NCI-H460 (cell line): Measurements from ENCODE around the gene TSPAN13. TPM values are rescaled to one million over a fixed set of nuclear protein-coding genes. Genes with fewer than 3 reads are reported as not detected.

Source experiments
- DNase-seq: peaks from one replicate; pipeline ENCODE4 v3.0.0-alpha.2; 2016; ENCODE audit warnings: low read depth; ENCODE audit errors: extremely low read depth
- total RNA-seq: library from RNA; depleted of rRNA; stranded (reverse); fragments of >200 nt; shearing (Covaris generic); gene quantifications from 2 replicates; pipeline ENCODE4 v1.2.3, GENCODE V29; 2014; rRNA removed

TSPAN13 gene
- total RNA-seq, 1 experiment from 2014 or later: 37.3 TPM

DNA sequence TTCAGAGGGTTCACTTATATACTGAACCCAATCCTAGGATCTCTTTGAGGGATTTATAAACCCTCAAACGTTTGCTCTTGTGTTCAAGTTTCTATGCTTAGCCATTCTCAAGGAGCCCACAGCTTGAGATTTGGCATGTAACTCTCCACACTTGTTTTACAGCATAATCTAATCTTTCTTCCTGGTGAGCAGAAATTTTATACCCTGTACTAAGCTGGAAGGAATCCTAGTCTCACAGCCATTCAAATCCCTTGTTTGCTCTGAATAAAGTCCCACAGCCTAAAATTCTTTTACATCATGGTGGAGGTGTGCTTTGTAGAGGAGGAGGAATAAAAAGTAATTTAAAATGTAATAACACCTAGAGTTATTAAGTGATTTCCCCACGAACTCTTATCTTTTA is 56.6 kb downstream of the TSPAN13 start:
- DNase-seq: no peak

DNA sequence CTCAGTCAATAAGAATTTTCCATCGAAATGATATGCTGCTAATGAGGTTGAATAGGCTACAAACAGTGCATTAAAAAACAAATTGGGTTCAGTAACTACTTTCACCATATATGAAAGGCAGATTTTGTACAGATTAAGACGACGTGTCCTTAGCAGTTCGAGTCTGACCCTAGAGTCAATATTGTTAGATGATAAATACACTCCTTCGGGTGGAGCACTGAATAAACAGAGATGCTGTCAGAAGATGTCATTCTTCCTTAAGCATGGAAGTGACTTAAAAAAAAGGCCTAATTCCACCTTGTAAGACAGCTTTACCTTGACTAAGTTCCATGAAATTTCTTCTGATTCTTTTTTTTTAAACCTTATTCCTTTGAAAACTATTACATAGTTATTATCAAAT is 57.0 kb downstream of the TSPAN13 start:
- DNase-seq: peak; percentile 54

DNA sequence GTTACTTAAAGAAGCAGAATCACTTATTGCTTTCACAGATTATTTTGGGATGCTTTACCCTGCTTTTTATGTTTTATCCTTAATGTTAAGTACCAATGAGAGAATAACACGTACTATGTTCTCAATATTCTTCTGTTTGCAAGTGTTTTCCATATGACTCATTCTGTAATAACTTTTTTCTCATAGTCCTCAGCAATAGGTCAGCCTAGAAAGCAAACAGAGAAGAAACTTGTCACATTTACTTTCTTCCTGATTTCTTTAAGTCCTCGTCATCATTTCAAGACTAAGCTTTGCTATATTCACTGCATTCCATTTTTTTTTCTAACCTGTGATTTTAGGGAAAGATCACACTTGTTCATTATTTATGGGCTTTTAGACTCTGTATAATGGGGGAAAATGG is 58.0 kb downstream of the TSPAN13 start:
- peak; percentile 83 for DNase-seq

DNA sequence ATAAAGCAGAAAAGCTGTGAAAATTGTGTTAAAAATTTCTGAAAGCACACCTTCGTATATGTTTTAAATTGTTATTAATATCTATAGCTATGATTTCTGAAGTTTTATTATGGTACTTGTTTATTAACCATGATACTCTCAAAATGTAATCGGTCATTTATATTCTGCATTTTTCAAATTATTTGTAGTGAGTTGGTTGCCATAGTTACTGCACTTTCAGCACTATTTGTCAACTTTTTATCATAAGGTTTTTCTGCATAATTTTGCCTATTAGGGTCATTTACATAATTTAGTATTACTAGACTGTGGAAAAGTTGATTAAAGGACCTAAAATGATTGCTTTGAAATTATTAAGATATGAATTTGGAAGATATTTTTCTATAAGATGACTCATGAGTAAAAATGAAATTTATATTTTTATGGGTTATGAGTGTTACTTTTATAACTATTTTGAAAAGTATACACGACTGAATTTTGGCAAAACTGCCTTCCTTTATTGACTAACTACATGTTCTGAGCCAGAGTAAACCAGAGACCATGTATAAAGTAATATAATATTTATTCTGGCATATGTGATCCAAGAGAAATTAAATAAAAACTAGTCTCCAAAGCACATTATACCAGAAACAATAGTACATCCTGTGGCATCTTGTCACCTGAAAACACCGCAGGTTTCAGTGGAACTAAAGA is 59.1 kb downstream of the TSPAN13 start:
- no peak for DNase-seq

DNA sequence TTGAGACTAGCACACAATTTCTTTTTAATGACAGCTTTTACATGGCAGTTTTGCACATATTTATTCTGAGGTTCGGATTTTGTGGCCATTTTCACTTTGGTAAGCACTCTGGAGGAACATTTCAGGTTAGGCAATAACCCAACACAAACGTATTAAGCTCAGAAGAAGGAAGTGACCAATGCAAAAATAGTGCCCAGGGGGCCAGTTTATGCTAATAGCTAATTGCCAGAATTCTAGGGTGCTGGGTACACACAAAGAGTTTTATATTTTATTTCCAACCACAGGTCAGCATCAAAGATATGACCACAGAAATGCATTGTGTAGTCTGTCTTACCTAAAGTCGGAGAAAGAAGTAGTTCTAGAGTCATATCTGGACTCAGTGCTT is 59.7 kb downstream of the TSPAN13 start:
- DNase-seq: no peak

DNA sequence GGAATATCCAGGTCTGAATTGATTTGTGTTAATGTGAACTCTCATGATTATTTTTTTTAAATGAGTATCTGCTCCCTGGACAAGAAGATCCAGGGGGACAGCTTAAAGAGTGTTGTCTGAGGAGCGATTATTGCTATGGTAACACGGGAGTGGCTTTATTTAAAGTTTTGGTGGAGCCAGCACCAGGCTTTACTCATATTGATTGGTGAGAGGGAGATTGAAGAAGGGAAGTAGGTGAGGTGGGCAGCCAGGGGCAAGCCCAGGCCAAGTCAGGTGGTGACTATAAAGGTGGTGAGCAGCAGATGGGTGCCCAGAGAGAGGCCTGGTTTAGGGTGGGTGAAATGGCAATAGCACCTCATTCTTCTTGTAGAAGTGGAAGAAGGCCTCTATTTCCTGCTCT is 61.4 kb downstream of the TSPAN13 start:
- DNase-seq: no peak

DNA sequence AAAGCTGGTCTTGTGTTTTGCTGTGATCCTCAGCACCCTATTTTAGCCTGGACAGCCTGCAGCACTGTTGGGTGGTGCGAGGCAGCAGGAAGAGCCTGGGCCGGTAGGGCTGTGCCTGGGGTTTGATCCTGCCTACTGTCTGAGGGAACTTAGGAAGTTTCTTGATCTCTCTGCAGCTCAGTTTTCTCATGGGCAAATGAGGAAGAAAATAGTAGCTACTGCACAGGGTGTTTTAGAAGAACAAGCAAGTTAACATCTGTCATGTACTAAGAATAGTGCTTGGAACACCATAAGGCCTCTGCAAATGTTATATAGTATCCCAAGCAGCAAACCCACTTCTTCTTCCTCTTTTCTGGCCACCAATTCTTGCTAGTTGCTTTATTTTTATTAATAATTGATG is 63.3 kb downstream of the TSPAN13 start:
- no peak for DNase-seq

DNA sequence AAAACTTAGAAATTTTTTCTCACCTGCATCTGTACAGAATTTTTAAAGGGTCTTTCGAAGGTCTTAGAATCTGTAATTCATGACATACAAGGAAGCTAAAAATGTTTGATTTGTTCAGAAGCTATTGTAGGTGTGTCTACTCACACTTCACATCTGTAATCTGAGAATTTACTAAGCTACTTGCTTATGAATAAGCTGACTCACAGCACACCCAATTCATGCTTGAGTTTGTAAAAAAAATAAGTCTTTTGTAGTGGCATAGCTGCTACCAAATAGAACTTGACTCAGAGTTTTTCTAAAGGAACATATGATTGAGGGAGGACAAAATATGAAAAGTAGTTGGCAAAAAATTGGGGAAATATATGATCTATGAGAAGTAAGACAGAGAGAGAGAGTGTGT is 64.0 kb downstream of the TSPAN13 start:
- peak; percentile 50 for DNase-seq

DNA sequence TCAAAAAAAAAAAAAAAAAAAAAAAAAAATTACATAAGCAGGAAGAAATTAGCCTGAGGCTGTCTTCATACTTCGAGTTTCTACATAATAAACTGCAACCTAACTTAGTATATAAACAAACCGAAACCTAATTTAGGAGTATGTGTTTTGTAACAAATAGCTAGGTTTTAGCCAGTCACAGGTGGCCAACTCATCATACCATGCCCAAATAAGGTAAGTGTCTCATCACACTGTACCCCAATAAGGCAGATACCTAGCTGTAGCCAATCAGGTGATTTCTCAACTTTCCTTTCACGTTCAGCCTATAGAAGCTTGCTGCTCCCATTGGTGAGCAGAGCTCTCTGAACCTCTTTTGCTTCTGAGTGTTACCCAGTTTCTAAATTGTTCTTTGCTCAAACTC is 65.2 kb downstream of the TSPAN13 start:
- no peak for DNase-seq

DNA sequence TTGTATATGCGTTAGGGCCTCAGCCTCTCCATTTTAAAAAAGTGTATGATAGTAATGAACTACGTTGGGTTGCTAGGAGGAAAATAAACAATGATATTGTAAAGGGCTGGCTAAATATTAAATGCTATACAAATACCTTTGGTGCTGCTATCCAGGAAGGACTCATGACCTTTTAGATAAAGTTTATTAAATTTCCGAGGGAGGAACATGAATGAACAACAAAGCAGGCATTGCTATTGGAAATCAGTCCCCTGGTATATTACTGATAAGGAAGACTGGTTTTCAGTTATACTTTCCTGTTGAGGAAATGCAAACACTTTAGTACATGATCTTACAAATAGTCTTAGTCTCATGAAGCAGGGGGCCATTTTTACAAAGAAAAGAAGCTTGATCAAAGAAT is 68.5 kb downstream of the TSPAN13 start:
- no peak for DNase-seq

DNA sequence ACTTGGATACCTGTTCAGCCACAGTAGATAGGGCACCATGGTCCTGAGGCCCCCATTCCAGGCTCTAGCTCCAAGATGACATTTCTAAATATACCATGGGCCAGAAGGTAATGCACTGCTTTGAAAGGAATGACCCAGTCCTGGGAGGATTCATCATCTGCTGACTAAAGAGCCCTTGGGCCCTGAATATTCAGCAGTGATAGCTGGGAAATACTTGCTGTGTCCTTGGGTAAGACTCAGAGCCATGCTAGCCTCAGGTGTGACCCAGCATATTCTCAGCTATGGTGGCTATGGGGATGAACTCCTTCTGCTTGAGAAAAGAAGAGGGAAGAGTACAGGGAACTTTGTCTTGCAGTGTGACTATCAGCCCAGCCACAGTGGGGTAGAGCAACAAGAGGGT is 72.5 kb downstream of the TSPAN13 start:
- no peak for DNase-seq

DNA sequence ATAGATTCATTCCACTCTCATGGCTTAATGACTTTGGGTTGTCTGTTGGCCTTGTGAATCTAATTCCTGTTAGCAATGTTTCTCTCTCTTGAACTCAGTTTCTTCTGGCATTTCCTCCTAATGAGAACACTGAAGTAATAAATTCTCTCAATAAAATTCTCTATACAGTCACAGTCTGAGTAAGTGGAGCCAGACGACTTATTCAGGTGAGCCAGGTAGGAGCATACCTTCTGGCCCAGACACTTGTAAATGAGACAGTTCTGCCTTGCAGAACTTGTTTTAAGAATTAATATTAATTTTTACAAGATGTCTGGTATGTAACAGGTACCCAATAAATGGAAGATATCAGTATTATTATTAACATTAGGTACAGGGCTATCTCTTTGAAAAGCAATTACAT is 79.8 kb downstream of the TSPAN13 start:
- DNase-seq: no peak

Other genes with a start within 250 kb of the TSPAN13 start
- not detected in 2 replicates for gene LRRC72, start 226.9 kb upstream of the TSPAN13 start, total RNA-seq
- 11.0 and 13.7 TPM in 2 replicates for gene ANKMY2, start 108.0 kb upstream of the TSPAN13 start, total RNA-seq
- 198 and 204 TPM in 2 replicates for gene BZW2, start 107.6 kb upstream of the TSPAN13 start, total RNA-seq
- gene AGR2, start 51.2 kb downstream of the TSPAN13 start, total RNA-seq: 650 and 769 TPM in 2 replicates
- not detected in 2 replicates for gene AGR3, start 128.2 kb downstream of the TSPAN13 start, total RNA-seq